HepG2 (cell line): ENCODE measurements around the gene GPR137. TPM values are rescaled to one million over a fixed set of nuclear protein-coding genes. Genes with fewer than 3 reads are reported as not detected.
A peak's percentile ranks its signal among the peaks of the same experiment; 100 is the strongest.

ENCODE experiments used
- AGO1 ChIP-seq: fragments of 200-400 bp; formaldehyde crosslinking; IDR thresholded peaks from 2 replicates; pipeline ENCODE4 v1.6.1; 2017; ENCODE audit warnings: mild to moderate bottlenecking, low read depth, low read length, moderate library complexity; ENCODE audit not compliant: poor library complexity, severe bottlenecking
- ELF4 ChIP-seq: sonication (generic); formaldehyde crosslinking; IDR thresholded peaks from 2 replicates; pipeline ENCODE4 v1.5.0; 2020; ENCODE audit warnings: missing genetic modification reagents, mild to moderate bottlenecking, moderate library complexity, borderline replicate concordance
- KDM2A ChIP-seq: sonication (generic); formaldehyde crosslinking; IDR thresholded peaks from 2 replicates; pipeline ENCODE4 v1.4.0; 2020; ENCODE audit warnings: low read depth, missing genetic modification reagents, borderline replicate concordance
- NRL ChIP-seq: sonication (generic); formaldehyde crosslinking; IDR thresholded peaks from 2 replicates; pipeline ENCODE4 v1.5.0; 2020; ENCODE audit warnings: missing genetic modification reagents, mild to moderate bottlenecking, moderate library complexity, borderline replicate concordance
- PTBP1 ChIP-seq: fragments of 200-400 bp; formaldehyde crosslinking; IDR thresholded peaks from 2 replicates; pipeline ENCODE4 v1.6.1; 2018; ENCODE audit warnings: low read length, low read depth; ENCODE audit not compliant: poor library complexity, severe bottlenecking
- RXRA ChIP-seq: sonication (generic); formaldehyde crosslinking; IDR thresholded peaks from 2 replicates; pipeline ENCODE4 v1.5.1; 2020; ENCODE audit warnings: missing genetic modification reagents
- SMAD9 ChIP-seq: sonication (generic); formaldehyde crosslinking; IDR thresholded peaks from 2 replicates; pipeline ENCODE4 v1.5.1; 2020; ENCODE audit warnings: mild to moderate bottlenecking, missing genetic modification reagents
- SOX6 ChIP-seq, 2 experiments: fragments of 450-650 bp in 1 of 2; sonication (generic) in 1 of 2; formaldehyde crosslinking in 1 of 2; IDR thresholded peaks; 2 replicates each; pipeline versions ENCODE4 v1.4.0 to v1.6.1; 2017 to 2020; ENCODE audit warnings: antibody characterized with exemption in 1 of 2, mild to moderate bottlenecking in 1 of 2, missing genetic modification reagents in 1 of 2
- USF2 ChIP-seq, 2 experiments: sonication (generic) in 1 of 2; formaldehyde crosslinking in 1 of 2; IDR thresholded peaks; 2 replicates each; pipeline versions ENCODE4 v1.5.1 to v1.6.1; 2011 to 2020; ENCODE audit warnings: borderline replicate concordance in 1 of 2, low read depth in 1 of 2, low read length in 1 of 2, mild to moderate bottlenecking in 1 of 2, missing genetic modification reagents in 1 of 2, moderate library complexity in 1 of 2
- YEATS2 ChIP-seq: sonication (generic); formaldehyde crosslinking; IDR thresholded peaks from 2 replicates; pipeline ENCODE4 v1.4.0; 2020; ENCODE audit warnings: missing genetic modification reagents, borderline replicate concordance
- ZNF709 ChIP-seq: sonication (generic); formaldehyde crosslinking; IDR thresholded peaks from 2 replicates; pipeline ENCODE4 v1.5.0; 2020; ENCODE audit warnings: mild to moderate bottlenecking, missing genetic modification reagents
- ZNF775 ChIP-seq: sonication (generic); formaldehyde crosslinking; IDR thresholded peaks from 2 replicates; pipeline ENCODE4 v1.4.0; 2020; ENCODE audit warnings: missing genetic modification reagents, mild to moderate bottlenecking, moderate library complexity, borderline replicate concordance
- polyA plus RNA-seq, 8 experiments: library from polyadenylated mRNA; depleted of rRNA in 3 of 8; stranded (reverse) in 7 of 8; unstranded in 1 of 8; fragments of >200 nt; fragmentation: Illumina TruSeq in 4 of 8; extraction: Trizol in 4 of 8; gene quantifications; 2 replicates each; pipeline versions ENCODE4 v1.2.1 to v1.2.3, GENCODE V29; 2011 to 2016; ENCODE audit warnings: low read depth in 4 of 8, missing spikeins in 1 of 8, mixed read lengths in 1 of 8; ENCODE audit not compliant: insufficient read depth in 1 of 8
- total RNA-seq, 5 experiments: library from RNA; depleted of rRNA; stranded (reverse); fragments of >200 nt; fragmentation: Illumina TruSeq; extraction: Trizol; gene quantifications; 2 replicates each; pipeline ENCODE4 v1.2.3, GENCODE V29; 2016; ENCODE audit warnings: low read depth in 1 of 5
- TF ChIP-seq, protein P1 (sequence below): sonication (generic); formaldehyde crosslinking; IDR thresholded peaks from 2 replicates; pipeline ENCODE4 v1.5.0; 2020; ENCODE audit warnings: mild to moderate bottlenecking, missing genetic modification reagents, borderline replicate concordance

Gene GPR137
- total and polyA plus RNA-seq, 2 of the 13 experiments (the other 11 are each of a cell fraction or from before 2014, with no cell fraction given) = 8.5 to 13.2 TPM

- TF ChIP-seq PTBP1 (no peak), ZNF709 (no peak), NRL (CRISPR knock-in tag) (peak; percentile 24; the same call in 1 of the 2 replicates), ZNF775 (CRISPR knock-in tag) (no peak), SOX6 (IDR thresholded peaks at IDR 0.05) (no peak), SOX6 (CRISPR knock-in tag; IDR thresholded peaks at IDR 0.05) (peak; percentile 49), USF2 (IDR thresholded peaks at IDR 0.05; ENCODE audit: low read depth, low read length) (no peak), USF2 (CRISPR knock-in tag; IDR thresholded peaks at IDR 0.05; ENCODE audit: borderline replicate concordance) (no peak), KDM2A (no peak; the same call in 1 of the 2 replicates), YEATS2 (CRISPR knock-in tag) (no peak), RXRA (no peak), ELF4 (CRISPR knock-in tag) (no peak), SMAD9 (CRISPR knock-in tag) (no peak), AGO1 (no peak)
- TF ChIP-seq, protein P1, sequence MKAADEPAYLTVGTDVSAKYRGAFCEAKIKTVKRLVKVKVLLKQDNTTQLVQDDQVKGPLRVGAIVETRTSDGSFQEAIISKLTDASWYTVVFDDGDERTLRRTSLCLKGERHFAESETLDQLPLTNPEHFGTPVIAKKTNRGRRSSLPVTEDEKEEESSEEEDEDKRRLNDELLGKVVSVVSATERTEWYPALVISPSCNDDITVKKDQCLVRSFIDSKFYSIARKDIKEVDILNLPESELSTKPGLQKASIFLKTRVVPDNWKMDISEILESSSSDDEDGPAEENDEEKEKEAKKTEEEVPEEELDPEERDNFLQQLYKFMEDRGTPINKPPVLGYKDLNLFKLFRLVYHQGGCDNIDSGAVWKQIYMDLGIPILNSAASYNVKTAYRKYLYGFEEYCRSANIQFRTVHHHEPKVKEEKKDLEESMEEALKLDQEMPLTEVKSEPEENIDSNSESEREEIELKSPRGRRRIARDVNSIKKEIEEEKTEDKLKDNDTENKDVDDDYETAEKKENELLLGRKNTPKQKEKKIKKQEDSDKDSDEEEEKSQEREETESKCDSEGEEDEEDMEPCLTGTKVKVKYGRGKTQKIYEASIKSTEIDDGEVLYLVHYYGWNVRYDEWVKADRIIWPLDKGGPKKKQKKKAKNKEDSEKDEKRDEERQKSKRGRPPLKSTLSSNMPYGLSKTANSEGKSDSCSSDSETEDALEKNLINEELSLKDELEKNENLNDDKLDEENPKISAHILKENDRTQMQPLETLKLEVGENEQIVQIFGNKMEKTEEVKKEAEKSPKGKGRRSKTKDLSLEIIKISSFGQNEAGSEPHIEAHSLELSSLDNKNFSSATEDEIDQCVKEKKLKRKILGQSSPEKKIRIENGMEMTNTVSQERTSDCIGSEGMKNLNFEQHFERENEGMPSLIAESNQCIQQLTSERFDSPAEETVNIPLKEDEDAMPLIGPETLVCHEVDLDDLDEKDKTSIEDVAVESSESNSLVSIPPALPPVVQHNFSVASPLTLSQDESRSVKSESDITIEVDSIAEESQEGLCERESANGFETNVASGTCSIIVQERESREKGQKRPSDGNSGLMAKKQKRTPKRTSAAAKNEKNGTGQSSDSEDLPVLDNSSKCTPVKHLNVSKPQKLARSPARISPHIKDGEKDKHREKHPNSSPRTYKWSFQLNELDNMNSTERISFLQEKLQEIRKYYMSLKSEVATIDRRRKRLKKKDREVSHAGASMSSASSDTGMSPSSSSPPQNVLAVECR (CRISPR knock-in tag) = no peak
These were observed 21.4 kb downstream of the GPR137 start (continued) for GRCh38 chr11:64306876-64307622.
